ENCODE measurements around the gene PCBP3. TPM values are rescaled to one million over a fixed set of nuclear protein-coding genes. Genes with fewer than 3 reads are reported as not detected.

The PCBP3 gene
- polyA plus RNA-seq, 1 donor from 2014 or later, result 1.7 TPM

- H3K36me3 ChIP-seq (ENCODE audit: insufficient read depth, low read length), result no peaks in the 10 kb centered on the region
- H3K79me2 ChIP-seq (replicated peaks; ENCODE audit: insufficient read depth, low read length), result no peaks in the 10 kb centered on the region
- H3K9me2 ChIP-seq (ENCODE audit: insufficient read depth, low read length), result no peaks in the 10 kb centered on the region
- no peak overlapping the region for H3K4me2 ChIP-seq (ENCODE audit: low read length)
- no peaks in the 10 kb centered on the region for H3K9me3 ChIP-seq (ENCODE audit: low read length)
- H3K4me3 ChIP-seq (ENCODE audit: low read length), result no peak overlapping the region
- no peaks in the 10 kb centered on the region for H3F3A ChIP-seq (ENCODE audit: insufficient read depth, low read length, poor library complexity, severe bottlenecking)
- no peak overlapping the region for H2AFZ ChIP-seq (ENCODE audit: low read depth, low read length)
- no peak for TF ChIP-seq POLR2AphosphoS5 (IDR thresholded peaks at IDR 0.05)
- no peak for TF ChIP-seq SMC3 (conservative IDR thresholded peaks at IDR 0.05; ENCODE audit: poor library complexity)
- no peak for TF ChIP-seq RAD21 (conservative IDR thresholded peaks at IDR 0.05)
- no peak for TF ChIP-seq MXI1 (conservative IDR thresholded peaks at IDR 0.05; ENCODE audit: poor library complexity, severe bottlenecking)
- TF ChIP-seq EZH2 (IDR thresholded peaks at IDR 0.05; ENCODE audit: borderline replicate concordance, insufficient read depth, low read length, poor library complexity, severe bottlenecking), result no peak
- TF ChIP-seq TAF1 (IDR thresholded peaks at IDR 0.05; ENCODE audit: low read depth), result no peak
- no peak for TF ChIP-seq EP300 (conservative IDR thresholded peaks at IDR 0.05; ENCODE audit: poor library complexity, severe bottlenecking)
- TF ChIP-seq REST (IDR thresholded peaks at IDR 0.05; ENCODE audit: borderline replicate concordance), result no peak
- no peak for TF ChIP-seq CTCF (IDR thresholded peaks at IDR 0.05; ENCODE audit: poor library complexity, severe bottlenecking)
- no peaks in the 10 kb centered on the region for H3K27me3 ChIP-seq (ENCODE audit: insufficient read depth, low read depth, low read length)
- no peak overlapping the region for H3K9ac ChIP-seq (ENCODE audit: low read length)
- H3K27ac ChIP-seq (ENCODE audit: low read length), result no peak overlapping the region
- H4K20me1 ChIP-seq (ENCODE audit: insufficient read depth), result no peaks in the 10 kb centered on the region
Observed at GRCh38 chr21:45888386-45889009, 245.0 kb downstream of the PCBP3 start.

DNA sequence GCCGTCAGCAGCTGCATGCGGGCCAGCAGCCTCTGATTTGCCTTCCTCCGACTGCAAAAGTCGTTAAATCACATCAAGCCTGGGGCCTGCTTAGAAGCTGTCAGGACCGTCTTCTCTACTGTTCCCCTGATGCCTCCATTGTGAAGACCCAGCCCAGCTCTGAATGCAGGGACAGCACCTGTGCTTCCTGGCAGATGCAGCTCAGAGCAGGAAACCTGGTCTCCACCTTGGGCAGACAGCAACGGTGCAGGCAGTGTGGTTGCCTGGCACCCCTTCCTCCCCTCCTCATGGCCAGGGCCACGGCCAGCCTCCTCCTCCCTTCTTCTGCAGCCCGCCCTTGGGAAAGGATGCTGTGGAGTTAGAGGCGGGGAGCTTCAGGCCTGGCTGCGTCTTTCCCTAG lies 245.7 kb downstream of the PCBP3 start:
- Histone ChIP-seq H3K9ac (ENCODE audit: low read length) (no peak overlapping the region), H3K9me3 (ENCODE audit: low read length) (no peaks in the 10 kb centered on the region), H3K27ac (ENCODE audit: low read length) (no peak overlapping the region), H3K27me3 (ENCODE audit: insufficient read depth, low read depth, low read length) (no peaks in the 10 kb centered on the region), H3K36me3 (ENCODE audit: insufficient read depth, low read length) (no peaks in the 10 kb centered on the region), H4K20me1 (ENCODE audit: insufficient read depth) (no peaks in the 10 kb centered on the region), H3K79me2 (replicated peaks; ENCODE audit: insufficient read depth, low read length) (no peaks in the 10 kb centered on the region), H3K9me2 (ENCODE audit: insufficient read depth, low read length) (no peaks in the 10 kb centered on the region), H3K4me2 (ENCODE audit: low read length) (no peak overlapping the region), H2AFZ (ENCODE audit: low read depth, low read length) (no peak overlapping the region), H3F3A (ENCODE audit: insufficient read depth, low read length, poor library complexity, severe bottlenecking) (no peaks in the 10 kb centered on the region), H3K4me3 (ENCODE audit: low read length) (no peak overlapping the region)
- TF ChIP-seq REST (IDR thresholded peaks at IDR 0.05; ENCODE audit: borderline replicate concordance) (no peak), EZH2 (IDR thresholded peaks at IDR 0.05; ENCODE audit: borderline replicate concordance, insufficient read depth, low read length, poor library complexity, severe bottlenecking) (no peak), TAF1 (IDR thresholded peaks at IDR 0.05; ENCODE audit: low read depth) (no peak), SMC3 (conservative IDR thresholded peaks at IDR 0.05; ENCODE audit: poor library complexity) (no peak), MXI1 (conservative IDR thresholded peaks at IDR 0.05; ENCODE audit: poor library complexity, severe bottlenecking) (no peak), RAD21 (conservative IDR thresholded peaks at IDR 0.05) (no peak), EP300 (conservative IDR thresholded peaks at IDR 0.05; ENCODE audit: poor library complexity, severe bottlenecking) (no peak), CTCF (IDR thresholded peaks at IDR 0.05; ENCODE audit: poor library complexity, severe bottlenecking) (no peak), POLR2AphosphoS5 (IDR thresholded peaks at IDR 0.05) (no peak)

Data from neural cell (in vitro differentiated cells).